ENCODE data around the gene R3HDM2. TPM values are rescaled to one million over a fixed set of nuclear protein-coding genes. Genes with fewer than 3 reads are reported as not detected.

R3HDM2 gene
- total RNA-seq, 4 donors from 2014 or later = 24.2 to 47.3 (median 26.7) TPM

DNA sequence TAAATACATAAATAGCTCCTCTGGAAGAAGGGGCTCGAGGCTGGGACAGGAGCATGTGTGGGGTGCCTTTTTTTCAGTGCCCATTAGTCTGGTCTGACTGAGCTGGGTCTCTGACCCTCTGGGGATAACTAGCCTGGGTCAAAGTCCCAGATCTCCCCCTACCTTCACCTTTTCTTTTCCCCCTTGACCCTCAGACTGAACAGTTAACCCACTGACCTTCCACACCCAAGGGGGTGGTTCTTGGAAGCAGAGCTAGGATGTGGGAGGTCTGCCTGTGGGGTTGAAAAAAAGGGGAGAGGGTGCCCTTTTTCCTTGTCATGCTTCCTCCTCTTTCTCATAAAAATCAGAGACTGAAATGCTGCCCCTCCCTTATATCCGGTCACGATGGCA is 27.8 kb upstream of the R3HDM2 start:
- TF ChIP-seq, protein P1, sequence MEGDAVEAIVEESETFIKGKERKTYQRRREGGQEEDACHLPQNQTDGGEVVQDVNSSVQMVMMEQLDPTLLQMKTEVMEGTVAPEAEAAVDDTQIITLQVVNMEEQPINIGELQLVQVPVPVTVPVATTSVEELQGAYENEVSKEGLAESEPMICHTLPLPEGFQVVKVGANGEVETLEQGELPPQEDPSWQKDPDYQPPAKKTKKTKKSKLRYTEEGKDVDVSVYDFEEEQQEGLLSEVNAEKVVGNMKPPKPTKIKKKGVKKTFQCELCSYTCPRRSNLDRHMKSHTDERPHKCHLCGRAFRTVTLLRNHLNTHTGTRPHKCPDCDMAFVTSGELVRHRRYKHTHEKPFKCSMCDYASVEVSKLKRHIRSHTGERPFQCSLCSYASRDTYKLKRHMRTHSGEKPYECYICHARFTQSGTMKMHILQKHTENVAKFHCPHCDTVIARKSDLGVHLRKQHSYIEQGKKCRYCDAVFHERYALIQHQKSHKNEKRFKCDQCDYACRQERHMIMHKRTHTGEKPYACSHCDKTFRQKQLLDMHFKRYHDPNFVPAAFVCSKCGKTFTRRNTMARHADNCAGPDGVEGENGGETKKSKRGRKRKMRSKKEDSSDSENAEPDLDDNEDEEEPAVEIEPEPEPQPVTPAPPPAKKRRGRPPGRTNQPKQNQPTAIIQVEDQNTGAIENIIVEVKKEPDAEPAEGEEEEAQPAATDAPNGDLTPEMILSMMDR (IDR thresholded peaks at IDR 0.05) = no peak
- no peak for DNase-seq (ENCODE audit: low spot score)

DNA sequence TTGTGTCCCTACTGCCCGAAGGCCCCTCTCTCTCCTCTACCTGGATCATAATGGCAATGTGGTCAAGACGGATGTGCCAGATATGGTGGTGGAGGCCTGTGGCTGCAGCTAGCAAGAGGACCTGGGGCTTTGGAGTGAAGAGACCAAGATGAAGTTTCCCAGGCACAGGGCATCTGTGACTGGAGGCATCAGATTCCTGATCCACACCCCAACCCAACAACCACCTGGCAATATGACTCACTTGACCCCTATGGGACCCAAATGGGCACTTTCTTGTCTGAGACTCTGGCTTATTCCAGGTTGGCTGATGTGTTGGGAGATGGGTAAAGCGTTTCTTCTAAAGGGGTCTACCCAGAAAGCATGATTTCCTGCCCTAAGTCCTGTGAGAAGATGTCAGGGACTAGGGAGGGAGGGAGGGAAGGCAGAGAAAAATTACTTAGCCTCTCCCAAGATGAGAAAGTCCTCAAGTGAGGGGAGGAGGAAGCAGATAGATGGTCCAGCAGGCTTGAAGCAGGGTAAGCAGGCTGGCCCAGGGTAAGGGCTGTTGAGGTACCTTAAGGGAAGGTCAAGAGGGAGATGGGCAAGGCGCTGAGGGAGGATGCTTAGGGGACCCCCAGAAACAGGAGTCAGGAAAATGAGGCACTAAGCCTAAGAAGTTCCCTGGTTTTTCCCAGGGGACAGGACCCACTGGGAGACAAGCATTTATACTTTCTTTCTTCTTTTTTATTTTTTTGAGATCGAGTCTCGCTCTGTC is 26.1 kb upstream of the R3HDM2 start:
- TF ChIP-seq, protein P1 (IDR thresholded peaks at IDR 0.05) = no peak
- DNase-seq (ENCODE audit: low spot score) (no peak), ATAC-seq (ENCODE audit: low FRiP score) (no peak)

More for the DNA sequence above, 27.8 kb upstream of the R3HDM2 start:
- ATAC-seq (ENCODE audit: low FRiP score) = no peak

DNA sequence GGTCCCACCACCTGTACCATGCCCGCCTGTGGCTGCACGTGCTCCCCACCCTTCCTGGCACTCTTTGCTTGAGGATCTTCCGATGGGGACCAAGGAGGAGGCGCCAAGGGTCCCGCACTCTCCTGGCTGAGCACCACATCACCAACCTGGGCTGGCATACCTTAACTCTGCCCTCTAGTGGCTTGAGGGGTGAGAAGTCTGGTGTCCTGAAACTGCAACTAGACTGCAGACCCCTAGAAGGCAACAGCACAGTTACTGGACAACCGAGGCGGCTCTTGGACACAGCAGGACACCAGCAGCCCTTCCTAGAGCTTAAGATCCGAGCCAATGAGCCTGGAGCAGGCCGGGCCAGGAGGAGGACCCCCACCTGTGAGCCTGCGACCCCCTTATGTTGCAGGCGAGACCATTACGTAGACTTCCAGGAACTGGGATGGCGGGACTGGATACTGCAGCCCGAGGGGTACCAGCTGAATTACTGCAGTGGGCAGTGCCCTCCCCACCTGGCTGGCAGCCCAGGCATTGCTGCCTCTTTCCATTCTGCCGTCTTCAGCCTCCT is 25.4 kb upstream of the R3HDM2 start:
- DNase-seq (ENCODE audit: low spot score) (no peak), ATAC-seq (ENCODE audit: low FRiP score) (no peak)
- TF ChIP-seq, protein P1 (IDR thresholded peaks at IDR 0.05) = no peak

DNA sequence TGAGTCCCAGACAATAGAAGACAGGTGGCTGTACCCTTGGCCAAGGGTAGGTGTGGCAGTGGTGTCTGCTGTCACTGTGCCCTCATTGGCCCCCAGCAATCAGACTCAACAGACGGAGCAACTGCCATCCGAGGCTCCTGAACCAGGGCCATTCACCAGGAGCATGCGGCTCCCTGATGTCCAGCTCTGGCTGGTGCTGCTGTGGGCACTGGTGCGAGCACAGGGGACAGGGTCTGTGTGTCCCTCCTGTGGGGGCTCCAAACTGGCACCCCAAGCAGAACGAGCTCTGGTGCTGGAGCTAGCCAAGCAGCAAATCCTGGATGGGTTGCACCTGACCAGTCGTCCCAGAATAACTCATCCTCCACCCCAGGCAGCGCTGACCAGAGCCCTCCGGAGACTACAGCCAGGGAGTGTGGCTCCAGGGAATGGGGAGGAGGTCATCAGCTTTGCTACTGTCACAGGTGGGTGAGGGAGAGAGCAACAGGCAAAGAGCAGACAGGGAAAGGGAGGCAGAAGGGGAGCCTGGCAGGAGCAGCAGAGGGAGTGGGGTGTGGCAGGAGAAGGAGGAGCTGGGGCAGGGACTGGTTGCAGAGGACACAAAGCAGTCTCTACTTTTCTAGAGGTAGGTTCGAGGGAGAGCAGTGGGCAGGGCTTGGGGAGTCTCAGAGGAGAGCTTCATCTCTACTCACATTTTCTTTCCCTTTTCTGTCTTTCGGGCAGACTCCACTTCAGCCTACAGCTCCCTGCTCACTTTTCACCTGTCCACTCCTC is 24.7 kb upstream of the R3HDM2 start:
- ATAC-seq (ENCODE audit: low FRiP score) (no peak), DNase-seq (ENCODE audit: low spot score) (no peak)
- TF ChIP-seq, protein P1 (IDR thresholded peaks at IDR 0.05) = no peak

DNA sequence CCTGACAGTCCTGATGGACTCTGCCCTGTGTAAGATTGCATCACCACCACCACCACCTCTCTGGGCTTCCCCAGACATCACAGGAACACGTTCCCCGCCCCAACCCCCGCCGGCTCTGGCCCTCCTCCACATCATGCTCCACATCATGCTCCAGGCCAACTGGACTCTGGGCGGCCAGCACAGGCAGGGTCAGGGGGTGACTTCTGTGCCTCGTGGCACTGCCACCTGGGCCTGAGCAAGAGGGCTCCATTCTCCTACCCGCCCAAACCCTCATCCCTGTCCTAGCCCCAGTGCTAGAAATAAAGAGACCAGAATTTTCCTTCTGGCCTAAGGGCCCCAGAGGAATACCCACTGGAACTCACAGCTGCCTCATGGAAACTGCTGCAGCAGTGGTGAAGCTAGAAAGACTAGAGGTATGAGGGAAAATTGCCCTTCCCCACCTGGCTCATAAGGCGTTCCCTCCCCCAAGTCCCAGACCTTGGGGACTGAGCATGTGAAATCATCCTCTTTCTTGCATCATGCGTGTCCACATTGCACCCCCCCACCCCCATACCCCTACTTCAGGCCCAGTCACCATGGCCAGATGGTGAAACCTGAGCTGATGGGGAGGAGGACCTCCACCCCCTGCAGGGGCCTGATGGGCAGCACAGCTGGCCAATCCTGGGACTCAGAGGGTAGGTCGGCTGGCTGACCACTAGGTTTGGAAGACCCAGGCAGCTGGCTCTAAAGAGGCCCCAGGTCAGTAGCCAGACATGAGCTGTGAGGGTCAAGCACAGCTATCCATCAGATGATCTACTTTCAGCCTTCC is 23.9 kb upstream of the R3HDM2 start, which contains the start of gene INHBE:
TSS of gene INHBE (plus strand) at position 742 of the 808 bp plus-strand sequence. CDS start 230 bp downstream, outside the sequence.
- TF ChIP-seq, protein P1 (IDR thresholded peaks at IDR 0.05) = no peak
- ATAC-seq (ENCODE audit: low FRiP score) (no peak), DNase-seq (ENCODE audit: low spot score) (no peak)

DNA sequence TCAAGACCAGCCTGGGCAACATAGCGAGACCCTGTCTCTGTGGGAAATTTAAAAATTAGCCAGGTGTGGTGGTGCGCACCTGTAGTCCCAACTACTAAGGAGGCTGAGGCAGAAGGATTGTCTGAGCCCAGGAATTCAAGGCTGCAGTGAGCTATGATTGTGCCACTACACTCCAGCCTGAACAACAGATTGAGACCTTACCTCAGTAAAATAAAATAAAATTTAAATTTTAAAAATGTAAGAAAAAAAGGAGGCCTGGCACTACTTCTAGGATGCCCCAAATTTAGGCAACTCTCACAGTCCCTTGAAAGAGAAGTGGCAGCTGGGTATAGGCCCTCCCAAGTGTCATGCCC is 23.3 kb upstream of the R3HDM2 start:
- DNase-seq (ENCODE audit: low spot score) = no peak
- TF ChIP-seq, protein P1 (IDR thresholded peaks at IDR 0.05) = no peak
- ATAC-seq (ENCODE audit: low FRiP score) = no peak
